ENCODE data around the gene TMEM258. TPM values are rescaled to one million over a fixed set of nuclear protein-coding genes. Genes with fewer than 3 reads are reported as not detected.

TMEM258 gene
- total RNA-seq, 1 donor from 2014 or later, result 104 TPM

GRCh38 chr11:61746442-61747191 lies 45.8 kb downstream of the TMEM258 start:
- DNase-seq, result no peak

GRCh38 chr11:61745781-61746441 lies 46.5 kb downstream of the TMEM258 start:
- H3K27ac ChIP-seq, result no peak overlapping the region
- TF ChIP-seq CTCF (IDR thresholded peaks at IDR 0.05), result no peak
- H3K4me3 ChIP-seq, result no peak overlapping the region
- peaks cover 4% of the 10 kb centered on the region for H3K36me3 ChIP-seq
- no peak for ATAC-seq
- intact Hi-C loops (cut with DNase I), result no loop called here
- H3K4me1 ChIP-seq, result peaks cover 7% of the 10 kb centered on the region
- H3K27me3 ChIP-seq (ENCODE audit: low read depth), result peaks cover 8% of the 10 kb centered on the region
- no peaks in the 10 kb centered on the region for H3K9me3 ChIP-seq
- no peak for DNase-seq

More at GRCh38 chr11:61746442-61747191, 45.8 kb downstream of the TMEM258 start:
- ATAC-seq, result no peak
- intact Hi-C loops (cut with DNase I), result no loop called here
- peaks cover 7% of the 10 kb centered on the region for H3K4me1 ChIP-seq
- no peak overlapping the region for H3K4me3 ChIP-seq
- H3K9me3 ChIP-seq, result no peaks in the 10 kb centered on the region
- no peak for TF ChIP-seq CTCF (IDR thresholded peaks at IDR 0.05)
- peaks cover 15% of the 10 kb centered on the region for H3K27me3 ChIP-seq (ENCODE audit: low read depth)
- H3K27ac ChIP-seq, result no peak overlapping the region
- H3K36me3 ChIP-seq, result peaks cover 4% of the 10 kb centered on the region

- no peak overlapping the region for H3K4me3 ChIP-seq
- no peak for DNase-seq
- intact Hi-C loops (cut with DNase I), result no loop called here
- TF ChIP-seq CTCF (IDR thresholded peaks at IDR 0.05), result no peak
- no peaks in the 10 kb centered on the region for H3K9me3 ChIP-seq
- peaks cover 8% of the 10 kb centered on the region for H3K27me3 ChIP-seq (ENCODE audit: low read depth)
- peaks cover 4% of the 10 kb centered on the region for H3K36me3 ChIP-seq
- H3K4me1 ChIP-seq, result peaks cover 7% of the 10 kb centered on the region
- no peak for ATAC-seq
- H3K27ac ChIP-seq, result no peak overlapping the region
Observed at GRCh38 chr11:61744609-61745156, 47.7 kb downstream of the TMEM258 start.

- DNase-seq (no peak), ATAC-seq (no peak)
- no peak for TF ChIP-seq CTCF (IDR thresholded peaks at IDR 0.05)
- Histone ChIP-seq H3K9me3 (no peaks in the 10 kb centered on the region), H3K27me3 (ENCODE audit: low read depth) (peaks cover 6% of the 10 kb centered on the region), H3K4me1 (peaks cover 7% of the 10 kb centered on the region), H3K27ac (no peak overlapping the region), H3K4me3 (no peak overlapping the region), H3K36me3 (peaks cover 4% of the 10 kb centered on the region)
- intact Hi-C loops (cut with DNase I), result no loop called here
Observed at GRCh38 chr11:61744181-61744580, 48.2 kb downstream of the TMEM258 start.

GRCh38 chr11:61743486-61744095 lies 48.8 kb downstream of the TMEM258 start:
- intact Hi-C loops (cut with DNase I), result no loop called here

More at GRCh38 chr11:61743486-61744095, 48.8 kb downstream of the TMEM258 start:
- ATAC-seq (no peak), DNase-seq (no peak)
- Histone ChIP-seq H3K9me3 (no peaks in the 10 kb centered on the region), H3K4me1 (peaks cover 7% of the 10 kb centered on the region), H3K4me3 (no peak overlapping the region), H3K27ac (no peak overlapping the region), H3K27me3 (ENCODE audit: low read depth) (no peaks in the 10 kb centered on the region), H3K36me3 (peaks cover 4% of the 10 kb centered on the region)
- no peak for TF ChIP-seq CTCF (IDR thresholded peaks at IDR 0.05)

Data from lower lobe of right lung (tissue), 2 donors.